H1 (cell line): ENCODE measurements around the gene AKAP8. TPM values are rescaled to one million over a fixed set of nuclear protein-coding genes. Genes with fewer than 3 reads are reported as not detected.
A peak's percentile ranks its signal among the peaks of the same experiment; 100 is the strongest.

Experiments
- CTCF ChIA-PET: fragments of 300-600 bp; sonication (Branson Sonifier 250); formaldehyde crosslinking; loops from one replicate; lab custom pipeline; 2021; ENCODE audit not compliant: partially characterized antibody; lab: Charles Lee
- POLR2A ChIA-PET: fragments of 300-600 bp; sonication (Branson Sonifier 250); formaldehyde crosslinking; loops from one replicate; lab custom pipeline; 2021; ENCODE audit warnings: inconsistent platforms; ENCODE audit not compliant: partially characterized antibody; lab: Charles Lee
- DNase-seq, 2 experiments: peaks; one replicate each; pipeline versions ENCODE4 v3.0.0 to v3.0.0-alpha.2; 2010 to 2022; ENCODE audit warnings: low spot score in 2 of 2, low read depth in 1 of 2, mixed read lengths in 1 of 2
- FAIRE-seq: peaks from 2 replicates; lab custom pipeline; 2011; peaks lifted over from hg19 to GRCh38; lab: Jason Lieb, UNC
- H2AFZ ChIP-seq: 2 replicates; pipeline ENCODE4 v1.8.1; 2012; ENCODE audit warnings: low read length, inconsistent platforms
- H2AK5ac ChIP-seq: 2 replicates; pipeline ENCODE4 v1.6.1; 2013; ENCODE audit warnings: low read depth, low read length
- H2BK120ac ChIP-seq: replicated peaks from 2 replicates; pipeline ENCODE3; 2013; ENCODE audit warnings: low read depth, low read length, inconsistent platforms
- H2BK12ac ChIP-seq: 2 replicates; pipeline ENCODE4 v1.6.1; 2013; ENCODE audit warnings: low read depth, low read length
- H2BK15ac ChIP-seq: 2 replicates; pipeline ENCODE4 v1.6.1; 2013; ENCODE audit warnings: low read length
- H2BK20ac ChIP-seq: 2 replicates; pipeline ENCODE4 v1.6.1; 2013; ENCODE audit warnings: low read length
- H2BK5ac ChIP-seq: 2 replicates; pipeline ENCODE4 v1.6.1; 2013; ENCODE audit warnings: low read depth, low read length
- H3K14ac ChIP-seq: 2 replicates; pipeline ENCODE4 v1.6.1; 2013; ENCODE audit warnings: inconsistent platforms; ENCODE audit not compliant: insufficient read length
- H3K18ac ChIP-seq: 2 replicates; pipeline ENCODE4 v1.6.1; 2013; ENCODE audit warnings: low read length; ENCODE audit errors: extremely low read depth
- H3K23ac ChIP-seq: 2 replicates; pipeline ENCODE4 v1.6.1; 2013; ENCODE audit warnings: inconsistent platforms; ENCODE audit not compliant: insufficient read length
- H3K23me2 ChIP-seq: 2 replicates; pipeline ENCODE4 v1.6.1; 2013; ENCODE audit warnings: low read depth, low read length
- H3K27ac ChIP-seq: 2 replicates; pipeline ENCODE4 v1.6.1; 2011; ENCODE audit warnings: low read depth, low read length, inconsistent platforms
- H3K27me3 ChIP-seq, 4 experiments: replicated peaks in 1 of 4; 1 replicate in 1 of 4; 2 replicates in 3 of 4; pipeline versions ENCODE4 v1.6.1 to v1.8.1; 2011 to 2013; ENCODE audit warnings: low read length in 3 of 4, mild to moderate bottlenecking in 3 of 4, inconsistent platforms in 2 of 4, mixed read lengths in 2 of 4, moderate library complexity in 1 of 4; ENCODE audit not compliant: control insufficient read depth in 3 of 4, insufficient read depth in 3 of 4; ENCODE audit errors: extremely low read depth in 1 of 4
- H3K36me3 ChIP-seq, 4 experiments: 2 replicates each; pipeline versions ENCODE4 v1.6.1 to v1.8.1; 2011 to 2013; ENCODE audit warnings: mild to moderate bottlenecking in 4 of 4, low read length in 3 of 4, moderate library complexity in 2 of 4, control low read depth in 1 of 4, inconsistent platforms in 1 of 4; ENCODE audit not compliant: insufficient read depth in 4 of 4, control insufficient read depth in 2 of 4
- H3K4ac ChIP-seq: replicated peaks from 2 replicates; pipeline ENCODE3; 2013; ENCODE audit warnings: low read length, low read depth, mixed read lengths, inconsistent platforms; ENCODE audit not compliant: insufficient read length
- H3K4me1 ChIP-seq, 4 experiments: replicated peaks in 1 of 4; 1 replicate in 1 of 4; 2 replicates in 3 of 4; pipeline versions ENCODE4 v1.6.1 to v1.8.1; 2011 to 2013; ENCODE audit warnings: low read length in 3 of 4, inconsistent platforms in 2 of 4, mixed read lengths in 1 of 4; ENCODE audit not compliant: insufficient read depth in 4 of 4, control insufficient read depth in 3 of 4
- H3K4me2 ChIP-seq, 2 experiments: 2 replicates each; pipeline versions ENCODE4 v1.6.1 to v1.8.1; 2011 to 2013; ENCODE audit warnings: low read depth in 2 of 2, low read length in 2 of 2, control low read depth in 1 of 2, inconsistent platforms in 1 of 2, mild to moderate bottlenecking in 1 of 2; ENCODE audit not compliant: insufficient read depth in 1 of 2
- H3K4me3 ChIP-seq, 4 experiments: fragments of 200-600, 300-600 bp in 1 of 4; sonication (generic), shearing (Covaris generic), sonication (Bioruptor Twin) in 1 of 4; 2 replicates each; pipeline versions ENCODE4 v1.5.1 to v1.8.1; 2011 to 2016; ENCODE audit warnings: low read length in 4 of 4, low read depth in 3 of 4, control low read depth in 2 of 4, inconsistent platforms in 2 of 4, mild to moderate bottlenecking in 2 of 4, mixed read lengths in 1 of 4, moderate library complexity in 1 of 4; ENCODE audit not compliant: insufficient read depth in 2 of 4; ENCODE audit errors: extremely low read depth in 1 of 4
- H3K56ac ChIP-seq: replicated peaks from 2 replicates; pipeline ENCODE3; 2013; ENCODE audit warnings: low read depth, mild to moderate bottlenecking, mixed read lengths, low read length, inconsistent platforms; ENCODE audit not compliant: insufficient read length
- H3K79me1 ChIP-seq: 2 replicates; pipeline ENCODE4 v1.6.1; 2013; ENCODE audit warnings: low read depth, low read length, control low read depth
- H3K79me2 ChIP-seq, 2 experiments: 2 replicates each; pipeline versions ENCODE4 v1.6.1 to v1.8.1; 2012 to 2013; ENCODE audit warnings: low read length in 2 of 2, mild to moderate bottlenecking in 2 of 2, inconsistent platforms in 1 of 2; ENCODE audit not compliant: insufficient read depth in 2 of 2, control insufficient read depth in 1 of 2
- H3K9ac ChIP-seq, 4 experiments: replicated peaks in 1 of 4; 1 replicate in 1 of 4; 2 replicates in 3 of 4; pipeline versions ENCODE4 v1.6.1 to v1.8.1; 2011 to 2013; ENCODE audit warnings: low read depth in 3 of 4, low read length in 3 of 4, control low read depth in 2 of 4, mild to moderate bottlenecking in 2 of 4, moderate library complexity in 2 of 4, inconsistent platforms in 1 of 4; ENCODE audit errors: extremely low read depth in 1 of 4
- H3K9me3 ChIP-seq, 2 experiments: 2 replicates each; pipeline versions ENCODE4 v1.6.1 to v1.8.1; 2012 to 2013; ENCODE audit warnings: mild to moderate bottlenecking in 2 of 2, moderate library complexity in 2 of 2, control low read depth in 1 of 2, inconsistent platforms in 1 of 2, low read depth in 1 of 2, low read length in 1 of 2, mixed read lengths in 1 of 2; ENCODE audit not compliant: insufficient read depth in 2 of 2
- H4K20me1 ChIP-seq, 2 experiments: replicated peaks in 1 of 2; 2 replicates each; pipeline versions ENCODE3 to v1.8.1; 2011 to 2013; ENCODE audit warnings: inconsistent platforms in 2 of 2, low read length in 2 of 2, mild to moderate bottlenecking in 1 of 2; ENCODE audit not compliant: insufficient read depth in 2 of 2, control insufficient read depth in 1 of 2
- H4K5ac ChIP-seq: 2 replicates; pipeline ENCODE4 v1.6.1; 2013; ENCODE audit warnings: low read length, low read depth, mixed read lengths, inconsistent platforms; ENCODE audit not compliant: insufficient read length
- H4K8ac ChIP-seq: 2 replicates; pipeline ENCODE4 v1.8.0; 2013; ENCODE audit warnings: mild to moderate bottlenecking, moderate library complexity, low read length, inconsistent platforms; ENCODE audit not compliant: insufficient read depth; ENCODE audit errors: extremely low read depth
- H4K91ac ChIP-seq: replicated peaks from 2 replicates; pipeline ENCODE3; 2013; ENCODE audit warnings: low read length, mixed read lengths, inconsistent platforms; ENCODE audit not compliant: insufficient read length
- CBX8 ChIP-seq: fragments of 300-800, 300-1000 bp; sonication (generic); IDR thresholded peaks from 2 replicates; pipeline ENCODE4 v1.7.1; 2016; ENCODE audit warnings: low read depth, low read length, borderline replicate concordance
- CHD1 ChIP-seq: IDR thresholded peaks from 2 replicates; pipeline ENCODE4 v1.6.1; 2012; ENCODE audit warnings: low read depth, low read length, improper control_type of control experiment
- EZH2 ChIP-seq: fragments of 200-600 bp; sonication (generic); IDR thresholded peaks from 2 replicates; pipeline ENCODE4 v1.7.1; 2012; ENCODE audit warnings: low read depth, mild to moderate bottlenecking, moderate library complexity, low read length, inconsistent platforms; ENCODE audit not compliant: severe bottlenecking
- FOSL1 ChIP-seq: IDR thresholded peaks from 2 replicates; pipeline ENCODE4 v1.6.1; 2011; ENCODE audit warnings: mild to moderate bottlenecking, low read depth, low read length, moderate library complexity; ENCODE audit not compliant: insufficient read depth
- KDM1A ChIP-seq: fragments of 200-600, 300-600 bp; sonication (generic); IDR thresholded peaks from 2 replicates; pipeline ENCODE4 v1.7.1; 2016; ENCODE audit warnings: mild to moderate bottlenecking, low read length, borderline replicate concordance
- KDM4A ChIP-seq: IDR thresholded peaks from one replicate; pipeline ENCODE4 v1.7.1; 2012; ENCODE audit warnings: low read depth, mild to moderate bottlenecking, moderate library complexity, low read length, inconsistent platforms; ENCODE audit not compliant: severe bottlenecking
- RBBP5 ChIP-seq: IDR thresholded peaks from 2 replicates; pipeline ENCODE4 v1.7.1; 2012; ENCODE audit warnings: low read depth, mild to moderate bottlenecking, inconsistent platforms, low read length, moderate library complexity, borderline replicate concordance
- RNF2 ChIP-seq: fragments of 200-900, 300-1000 bp; sonication (generic); IDR thresholded peaks from 2 replicates; pipeline ENCODE4 v1.7.1; 2016; ENCODE audit warnings: borderline replicate concordance, low read depth, mild to moderate bottlenecking, antibody characterized with exemption, low read length; ENCODE audit not compliant: poor library complexity, severe bottlenecking; ENCODE audit errors: missing control alignments
- SP2 ChIP-seq: IDR thresholded peaks from 2 replicates; pipeline ENCODE4 v1.6.1; 2012; ENCODE audit warnings: mild to moderate bottlenecking, low read length, inconsistent platforms
- SRF ChIP-seq: IDR thresholded peaks from 2 replicates; pipeline ENCODE4 v1.6.1; 2011; ENCODE audit warnings: mild to moderate bottlenecking, low read depth, low read length, moderate library complexity
- WGBS, 2 experiments: shearing (Covaris generic) in 1 of 2; methylation state at CpG; one replicate each; pipeline versions ENCODE4 v1.1.6 to v1.1.7; 2013 to 2015; ENCODE audit warnings: low lambda C conversion rate in 2 of 2, mixed read lengths in 2 of 2, inconsistent platforms in 1 of 2, low coverage in 1 of 2, missing lambda C conversion rate in 1 of 2; ENCODE audit not compliant: insufficient replicate concordance in 2 of 2, insufficient coverage in 1 of 2, insufficient read length in 1 of 2; ENCODE audit errors: extremely low coverage in 1 of 2, missing lambda C conversion rate in 1 of 2; 5-methylcytosine and 5-hydroxymethylcytosine counted together
- polyA plus RNA-seq, 7 experiments: library from polyadenylated mRNA; depleted of rRNA in 3 of 7; stranded (reverse) in 5 of 7; unstranded in 2 of 7; fragments of >200 nt in 5 of 7; fragments of 200-250 nt in 2 of 7; gene quantifications; 1 replicate in 5 of 7; 2 replicates in 1 of 7; 4 replicates in 1 of 7; pipeline versions ENCODE4 v1.2.1 to v1.2.3, GENCODE V29; 2011 to 2013; ENCODE audit warnings: missing spikeins in 2 of 7, mixed read lengths in 2 of 7
- total RNA-seq: library from RNA; stranded (reverse); fragmentation: NEBNext Ultra II Directional; extraction: Animal tissue kit (Norgen Biotek cat#: 25700); gene quantifications from 2 replicates; pipeline ENCODE4 v1.2.1, GENCODE V29; 2021

AKAP8 gene
- total and polyA plus RNA-seq, 2 of the 8 experiments (the other 6 are each of a cell fraction or from before 2014, with no cell fraction given) = 17.0 to 41.0 TPM

GRCh38 chr19:15374796-15375440 is 4.7 kb downstream of the AKAP8 start:
- Histone ChIP-seq H3K27me3 (no peaks in the 10 kb centered on the region), H3K56ac (no peak overlapping the region), H3K4ac (no peak overlapping the region), H3K4me1 (peaks cover 0 to 5% (median 5%) of the 10 kb centered on the region in 4 experiments; a peak in 6 of 7 replicates), H2BK120ac (no peak overlapping the region), H3K9me3 (no peaks in the 10 kb centered on the region), H2AK5ac (no peak overlapping the region), H4K8ac (no peak overlapping the region), H3K18ac (no peak overlapping the region), H2BK5ac (peak overlapping the region; percentile 35; the same call in 1 of the 2 replicates), H3K79me1 (peaks cover 24% of the 10 kb centered on the region), H3K9ac (no peak overlapping the region; a peak in 1 of 7 replicates), H3K4me3 (no peak overlapping the region), H2AFZ (no peak overlapping the region), H2BK20ac (no peak overlapping the region), H3K36me3 (peaks cover 12 to 36% (median 25%) of the 10 kb centered on the region in 4 experiments), H3K27ac (no peak overlapping the region), H3K14ac (no peak overlapping the region), H3K79me2 (peaks cover 35 to 68% of the 10 kb centered on the region in 2 experiments), H4K5ac (no peak overlapping the region), H3K23ac (no peak overlapping the region), H3K4me2 (no peak overlapping the region), H4K20me1 (peaks cover 10 to 40% of the 10 kb centered on the region in 2 experiments), H2BK12ac (no peak overlapping the region), H2BK15ac (no peak overlapping the region), H3K23me2 (peaks cover 10% of the 10 kb centered on the region), H4K91ac (no peak overlapping the region)
- POLR2A ChIA-PET = interaction anchor here (1.0 kb wide), 1 partner anchor 73 kb away, joined by 3 read pairs; no protein-coding TSS in a partner anchor
- DNase-seq (no peak), FAIRE-seq (no peak)
- CTCF ChIA-PET = interaction anchor here (0.6 kb wide), 1 partner anchor 19 kb away, joined by 3 read pairs; no protein-coding TSS in a partner anchor
- WGBS, 2 experiments = 95% methylated on average over 24 of the region's 24 CpGs; no CpG with 5 or more reads in 1 of the 2 experiments
- TF ChIP-seq CBX8 = no peak
- TF ChIP-seq RNF2 = no peak
- TF ChIP-seq KDM4A = no peak
- no peak for TF ChIP-seq KDM1A
- TF ChIP-seq SRF = no peak
- no peak for TF ChIP-seq FOSL1
- no peak for TF ChIP-seq EZH2
- no peak for TF ChIP-seq RBBP5
- no peak for TF ChIP-seq SP2
- TF ChIP-seq CHD1 = no peak
